Mesendoderm (in vitro differentiated cells): ENCODE data around the gene COPS3.

Source experiments
- DNase-seq: peaks from one replicate; pipeline ENCODE4 v3.0.0; 2013
- H2AK5ac ChIP-seq: 2 replicates; pipeline ENCODE4 v1.6.1; 2013; ENCODE audit warnings: low read length, inconsistent platforms
- H2BK120ac ChIP-seq: 2 replicates; pipeline ENCODE4 v1.6.1; 2013; ENCODE audit warnings: low read depth, mild to moderate bottlenecking, low read length, moderate library complexity, mixed read lengths
- H2BK15ac ChIP-seq: replicated peaks from 2 replicates; pipeline ENCODE4 v1.6.1; 2013; ENCODE audit warnings: low read depth, mild to moderate bottlenecking, moderate library complexity
- H2BK5ac ChIP-seq: 2 replicates; pipeline ENCODE4 v1.6.1; 2013; ENCODE audit warnings: low read length, inconsistent platforms
- H3K18ac ChIP-seq: 2 replicates; pipeline ENCODE4 v1.6.1; 2013; ENCODE audit warnings: mild to moderate bottlenecking, low read length, mixed read lengths
- H3K23ac ChIP-seq: one replicate; pipeline ENCODE4 v1.6.1; 2013; ENCODE audit warnings: low read length
- H3K27ac ChIP-seq: 2 replicates; pipeline ENCODE4 v1.5.1; 2013; ENCODE audit warnings: low read depth, mild to moderate bottlenecking, inconsistent platforms, low read length, moderate library complexity
- H3K27me3 ChIP-seq: 2 replicates; pipeline ENCODE4 v1.6.1; 2013; ENCODE audit warnings: low read length, control low read depth, mild to moderate bottlenecking, inconsistent platforms; ENCODE audit not compliant: insufficient read depth, poor library complexity
- H3K36me3 ChIP-seq: 2 replicates; pipeline ENCODE4 v1.6.1; 2013; ENCODE audit warnings: low read length, inconsistent platforms; ENCODE audit not compliant: control insufficient read depth, insufficient read depth
- H3K4ac ChIP-seq: one replicate; pipeline ENCODE4 v1.6.1; 2013; ENCODE audit warnings: low read depth, mild to moderate bottlenecking, low read length, moderate library complexity
- H3K4me1 ChIP-seq: 2 replicates; pipeline ENCODE4 v1.6.1; 2013; ENCODE audit warnings: low read depth, low read length, inconsistent platforms; ENCODE audit not compliant: control insufficient read depth
- H3K4me2 ChIP-seq: 2 replicates; pipeline ENCODE4 v1.6.1; 2013; ENCODE audit warnings: low read length
- H3K4me3 ChIP-seq: 2 replicates; pipeline ENCODE4 v1.5.1; 2013; ENCODE audit warnings: mild to moderate bottlenecking, low read length
- H3K56ac ChIP-seq: one replicate; pipeline ENCODE4 v1.6.1; 2013; ENCODE audit warnings: low read length
- H3K79me1 ChIP-seq: 2 replicates; pipeline ENCODE4 v1.6.1; 2013; ENCODE audit warnings: low read length, inconsistent platforms
- H3K79me2 ChIP-seq: 2 replicates; pipeline ENCODE4 v1.6.1; 2013; ENCODE audit warnings: mild to moderate bottlenecking, low read length; ENCODE audit not compliant: control insufficient read depth, insufficient read depth
- H3K9ac ChIP-seq: 2 replicates; pipeline ENCODE4 v1.6.1; 2013; ENCODE audit warnings: low read length, inconsistent platforms
- H4K5ac ChIP-seq: one replicate; pipeline ENCODE4 v1.6.1; 2013; ENCODE audit warnings: low read length
- H4K8ac ChIP-seq: one replicate; pipeline ENCODE4 v1.6.1; 2013; ENCODE audit warnings: low read depth, mild to moderate bottlenecking, control low read depth, low read length, moderate library complexity
- WGBS: extraction: QIAGEN DNeasy Blood & Tissue Kit; methylation state at CpG from one replicate; pipeline ENCODE4 v1.1.7; 2013; ENCODE audit warnings: low lambda C conversion rate, missing lambda C conversion rate; ENCODE audit not compliant: insufficient coverage; ENCODE audit errors: extremely low coverage; 5-methylcytosine and 5-hydroxymethylcytosine counted together

Gene COPS3

DNA sequence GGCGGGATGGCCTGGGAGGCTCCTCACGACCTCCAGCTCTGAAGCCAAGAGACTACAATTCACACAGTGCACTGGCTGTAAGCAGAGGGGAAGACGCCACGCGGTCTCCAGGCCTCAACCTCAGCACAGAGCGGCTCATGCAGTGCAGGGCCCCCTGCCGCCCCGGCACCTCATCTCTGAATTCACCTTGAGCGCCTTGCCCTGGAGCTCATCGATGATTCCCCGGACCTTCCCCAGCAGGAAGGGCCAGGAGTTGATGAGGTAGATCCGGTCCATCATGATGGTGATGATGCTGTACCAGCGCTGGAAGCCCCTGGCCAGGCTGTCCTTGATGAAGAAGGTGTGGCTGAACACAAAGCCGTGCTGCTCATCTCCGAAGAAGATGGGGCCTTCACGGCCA lies 57.3 kb downstream of the COPS3 start:
- no peak overlapping the region for H2BK120ac ChIP-seq
- H3K4ac ChIP-seq = no peak overlapping the region
- H3K36me3 ChIP-seq = peaks cover 18% of the 10 kb centered on the region
- H3K56ac ChIP-seq = no peak overlapping the region
- no peak overlapping the region for H3K9ac ChIP-seq
- WGBS = no CpG with 5 or more reads among the region's 16 CpGs
- H3K27ac ChIP-seq = no peak overlapping the region
- H3K23ac ChIP-seq = no peak overlapping the region
- no peak overlapping the region for H2AK5ac ChIP-seq
- H3K79me2 ChIP-seq = no peaks in the 10 kb centered on the region
- H3K4me3 ChIP-seq = no peak overlapping the region
- no peaks in the 10 kb centered on the region for H3K27me3 ChIP-seq
- no peak overlapping the region for H3K18ac ChIP-seq
- H4K5ac ChIP-seq = no peak overlapping the region
- H3K4me2 ChIP-seq = no peak overlapping the region
- DNase-seq = no peak
- H3K79me1 ChIP-seq = no peaks in the 10 kb centered on the region
- no peak overlapping the region for H2BK5ac ChIP-seq
- H3K4me1 ChIP-seq = no peaks in the 10 kb centered on the region
- no peak overlapping the region for H2BK15ac ChIP-seq
- no peak overlapping the region for H4K8ac ChIP-seq

DNA sequence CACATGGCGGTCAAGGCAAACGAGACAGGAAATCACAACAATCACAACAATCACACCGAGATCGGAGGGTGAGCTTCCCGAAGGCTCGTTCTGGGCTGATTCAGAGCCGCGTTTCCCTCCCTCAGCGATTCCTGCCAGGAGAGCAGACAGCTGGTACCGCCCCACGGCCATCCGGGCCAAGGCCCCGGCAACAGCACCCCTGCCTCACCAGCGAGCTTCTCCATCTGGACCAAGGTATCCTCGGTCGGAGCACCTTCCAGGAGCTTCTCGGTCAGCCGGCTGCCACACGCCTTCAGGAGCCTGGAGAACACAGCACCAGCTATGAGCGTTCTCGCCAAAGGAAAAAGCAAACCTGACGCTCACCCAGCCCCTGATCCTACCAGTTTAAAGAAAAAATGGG lies 59.7 kb downstream of the COPS3 start:
- Histone ChIP-seq H3K23ac (no peak overlapping the region), H3K27me3 (no peaks in the 10 kb centered on the region), H3K9ac (no peak overlapping the region), H4K5ac (no peak overlapping the region), H4K8ac (no peak overlapping the region), H3K18ac (no peak overlapping the region), H3K4me1 (no peaks in the 10 kb centered on the region), H3K4me2 (no peak overlapping the region), H2BK5ac (no peak overlapping the region), H3K27ac (no peak overlapping the region), H3K79me2 (no peaks in the 10 kb centered on the region), H2BK15ac (no peak overlapping the region), H2BK120ac (no peak overlapping the region), H3K36me3 (peaks cover 17% of the 10 kb centered on the region), H2AK5ac (no peak overlapping the region), H3K56ac (no peak overlapping the region), H3K79me1 (no peaks in the 10 kb centered on the region), H3K4me3 (no peak overlapping the region), H3K4ac (no peak overlapping the region)
- DNase-seq = no peak
- no CpG with 5 or more reads among the region's 22 CpGs for WGBS

DNA sequence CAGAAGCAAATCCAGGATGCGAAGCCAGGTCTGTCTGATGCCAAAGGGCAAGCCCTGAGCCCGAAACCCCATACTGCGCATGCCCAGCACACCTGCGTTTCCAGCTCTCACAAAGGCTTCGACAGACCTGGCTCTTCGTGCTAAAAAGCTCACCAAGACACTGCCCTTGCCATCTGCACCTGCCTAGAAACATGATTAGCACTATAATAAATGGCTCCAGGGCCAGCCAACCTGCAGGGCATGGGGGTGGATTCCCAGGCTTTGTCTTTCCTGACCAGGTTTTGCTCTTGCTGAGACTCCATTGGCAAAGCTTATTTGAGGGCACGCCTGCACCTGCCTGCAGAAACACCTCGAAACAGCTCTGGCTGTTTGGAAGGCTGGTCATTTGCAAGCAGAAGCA lies 60.5 kb downstream of the COPS3 start:
- Histone ChIP-seq H4K8ac (no peak overlapping the region), H3K4me1 (no peaks in the 10 kb centered on the region), H3K27me3 (no peaks in the 10 kb centered on the region), H2BK15ac (no peak overlapping the region), H3K4me2 (no peak overlapping the region), H3K4me3 (no peak overlapping the region), H3K18ac (no peak overlapping the region), H3K79me1 (no peaks in the 10 kb centered on the region), H2AK5ac (no peak overlapping the region), H3K23ac (no peak overlapping the region), H2BK120ac (no peak overlapping the region), H3K27ac (no peak overlapping the region), H3K36me3 (peaks cover 14% of the 10 kb centered on the region), H2BK5ac (no peak overlapping the region), H4K5ac (no peak overlapping the region), H3K9ac (no peak overlapping the region), H3K79me2 (no peaks in the 10 kb centered on the region), H3K56ac (no peak overlapping the region), H3K4ac (no peak overlapping the region)
- no CpG with 5 or more reads among the region's 8 CpGs for WGBS
- DNase-seq = no peak

- Histone ChIP-seq H2BK15ac (no peak overlapping the region), H3K27ac (no peak overlapping the region), H4K5ac (no peak overlapping the region), H2BK5ac (no peak overlapping the region), H3K4me1 (no peaks in the 10 kb centered on the region), H3K23ac (no peak overlapping the region), H3K79me1 (no peaks in the 10 kb centered on the region), H3K56ac (no peak overlapping the region), H3K4me2 (no peak overlapping the region), H3K9ac (no peak overlapping the region), H3K4ac (no peak overlapping the region), H3K36me3 (peaks cover 8% of the 10 kb centered on the region), H3K79me2 (no peaks in the 10 kb centered on the region), H4K8ac (no peak overlapping the region), H2BK120ac (no peak overlapping the region), H3K4me3 (no peak overlapping the region), H3K18ac (no peak overlapping the region), H2AK5ac (no peak overlapping the region), H3K27me3 (no peaks in the 10 kb centered on the region)
- no CpG with 5 or more reads among the region's 3 CpGs for WGBS
- no peak for DNase-seq
Measured at GRCh38 chr17:17217995-17218394, 63.1 kb downstream of the COPS3 start.

DNA sequence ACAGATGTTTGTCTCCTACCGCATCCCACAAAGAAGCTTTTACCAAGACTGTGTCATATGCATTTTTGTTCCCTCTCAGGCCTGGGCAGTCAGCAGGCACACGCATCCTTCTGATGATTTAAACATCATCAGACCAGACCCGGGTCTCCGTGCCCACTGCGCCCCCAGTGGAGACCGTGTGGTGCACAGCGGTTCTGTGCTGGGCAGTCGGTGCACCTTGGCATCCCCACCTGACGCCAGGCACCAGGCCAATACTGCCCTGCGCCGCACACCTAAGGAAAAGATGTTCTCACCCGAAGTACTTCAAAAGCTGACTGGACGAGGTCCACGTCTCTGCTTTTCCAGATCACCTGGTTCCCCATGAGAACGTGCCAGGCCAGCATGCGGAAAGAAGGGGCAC lies 64.3 kb downstream of the COPS3 start:
- WGBS = no CpG with 5 or more reads among the region's 16 CpGs
- H3K4me3 ChIP-seq = no peak overlapping the region

GRCh38 chr17:17216236-17216635 lies 64.8 kb downstream of the COPS3 start:
- Histone ChIP-seq H3K4me2 (no peak overlapping the region), H3K79me2 (no peaks in the 10 kb centered on the region), H3K56ac (no peak overlapping the region), H4K8ac (no peak overlapping the region), H2BK120ac (no peak overlapping the region), H2AK5ac (no peak overlapping the region), H3K36me3 (peaks cover 5% of the 10 kb centered on the region), H3K4me1 (no peaks in the 10 kb centered on the region), H3K4me3 (no peak overlapping the region), H3K18ac (no peak overlapping the region), H3K79me1 (no peaks in the 10 kb centered on the region), H4K5ac (no peak overlapping the region), H3K9ac (no peak overlapping the region), H3K4ac (no peak overlapping the region), H3K27me3 (no peaks in the 10 kb centered on the region), H3K27ac (no peak overlapping the region), H2BK5ac (no peak overlapping the region), H2BK15ac (no peak overlapping the region), H3K23ac (no peak overlapping the region)
- WGBS = no CpG with 5 or more reads among the region's 17 CpGs
- no peak for DNase-seq

More for the DNA sequence above, 64.3 kb downstream of the COPS3 start:
- Histone ChIP-seq H4K5ac (no peak overlapping the region), H3K27me3 (no peaks in the 10 kb centered on the region), H3K36me3 (peaks cover 5% of the 10 kb centered on the region), H3K4ac (no peak overlapping the region), H2BK120ac (no peak overlapping the region), H4K8ac (no peak overlapping the region), H3K23ac (no peak overlapping the region), H3K79me2 (no peaks in the 10 kb centered on the region), H3K79me1 (no peaks in the 10 kb centered on the region), H3K56ac (no peak overlapping the region), H3K18ac (no peak overlapping the region), H2BK5ac (no peak overlapping the region), H2AK5ac (no peak overlapping the region), H2BK15ac (no peak overlapping the region), H3K4me2 (no peak overlapping the region), H3K9ac (no peak overlapping the region), H3K27ac (no peak overlapping the region), H3K4me1 (no peaks in the 10 kb centered on the region)
- DNase-seq = no peak
